CD4-positive, alpha-beta T cell (primary cell): Measurements from ENCODE around the gene DHX57. TPM values are rescaled to one million over a fixed set of nuclear protein-coding genes. Genes with fewer than 3 reads are reported as not detected.

Source experiments
- ATAC-seq: fragments of 200-7000 bp; cut with Tn5 transposase; one replicate; pipeline ENCODE4 v1.10.0; 2022; ENCODE audit warnings: mild to moderate bottlenecking; ENCODE audit not compliant: poor library complexity
- CTCF ChIA-PET: fragments of 350-600 bp; sonication (Branson Sonifier 250); formaldehyde crosslinking; loops from one replicate; lab custom pipeline; 2021; ENCODE audit warnings: antibody characterized with exemption, inconsistent platforms; lab: Charles Lee
- POLR2A ChIA-PET: fragments of 350-600 bp; sonication (Branson Sonifier 250); formaldehyde crosslinking; loops from one replicate; lab custom pipeline; 2021; ENCODE audit warnings: antibody characterized with exemption, inconsistent platforms; lab: Charles Lee
- DNase-seq, 14 experiments: peaks; one replicate each; pipeline ENCODE4 v3.0.0-alpha.2; 2013 to 2020; ENCODE audit warnings: mixed read lengths in 2 of 14
- H3K27ac ChIP-seq, 2 donors: one replicate each; pipeline versions ENCODE4 v1.5.1 to v1.7.0; 2013; ENCODE audit warnings: low read length in 2 of 2, low read depth in 1 of 2, mild to moderate bottlenecking in 1 of 2
- H3K27me3 ChIP-seq, 2 experiments: 1 replicate in 1 of 2; 2 replicates in 1 of 2; pipeline versions ENCODE4 v1.6.1 to v1.7.0; 2013; ENCODE audit warnings: low read length in 2 of 2, control low read depth in 1 of 2, mild to moderate bottlenecking in 1 of 2, moderate library complexity in 1 of 2; ENCODE audit not compliant: insufficient read depth in 2 of 2, control insufficient read depth in 1 of 2
- H3K36me3 ChIP-seq: one replicate; pipeline ENCODE4 v1.6.1; 2013; ENCODE audit warnings: low read length, control low read depth; ENCODE audit not compliant: insufficient read depth
- H3K4me1 ChIP-seq: one replicate; pipeline ENCODE4 v1.6.1; 2013; ENCODE audit warnings: low read length, control low read depth; ENCODE audit not compliant: insufficient read depth
- H3K4me3 ChIP-seq: one replicate; pipeline ENCODE4 v1.5.1; 2013; ENCODE audit warnings: mild to moderate bottlenecking, low read length, moderate library complexity
- H3K9me3 ChIP-seq, 2 experiments: 1 replicate in 1 of 2; 2 replicates in 1 of 2; pipeline versions ENCODE4 v1.6.1 to v1.7.0; 2013; ENCODE audit warnings: low read length in 2 of 2, mild to moderate bottlenecking in 2 of 2, control low read depth in 1 of 2, moderate library complexity in 1 of 2; ENCODE audit not compliant: control insufficient read depth in 1 of 2, insufficient read depth in 1 of 2
- H3K27ac Mint-ChIP-seq: one replicate; pipeline ENCODE4 v1.8.0; 2020; ENCODE audit warnings: mixed read lengths
- H3K27me3 Mint-ChIP-seq: one replicate; pipeline ENCODE4 v1.8.0; 2021; ENCODE audit warnings: mixed read lengths
- H3K36me3 Mint-ChIP-seq: one replicate; pipeline ENCODE4 v1.8.0; 2021; ENCODE audit warnings: low read depth, mixed read lengths
- H3K4me1 Mint-ChIP-seq: one replicate; pipeline ENCODE4 v1.8.0; 2021; ENCODE audit warnings: low read depth, mixed read lengths
- H3K4me3 Mint-ChIP-seq: one replicate; pipeline ENCODE4 v1.8.0; 2020; ENCODE audit warnings: mild to moderate bottlenecking, mixed read lengths
- H3K9me3 Mint-ChIP-seq: one replicate; pipeline ENCODE4 v1.8.0; 2020; ENCODE audit warnings: mixed read lengths
- CTCF ChIP-seq: fragments of 200-600 bp; IDR thresholded peaks from one replicate; pipeline ENCODE4 v1.8.0; 2022; ENCODE audit warnings: antibody characterized with exemption, mild to moderate bottlenecking
- intact Hi-C, 2 experiments: fragments of 100-400 bp; cut with DNase I in 1 of 2; cut with micrococcal nuclease in 1 of 2; formaldehyde crosslinking; loops; one replicate each; pipeline versions ENCODE4 v1.15.1 to v1.9.0; 2023 to 2025; cut with DNase I, micrococcal nuclease
- total RNA-seq, 174 experiments: library from RNA in 2 of 174; stranded (reverse) in 2 of 174; gene quantifications; one replicate each; pipeline ENCODE4 v1.2.3 and lab custom pipeline; 2021 to 2026

Gene DHX57
- total RNA-seq, 2 experiments from 2014 or later, result 13.9 to 14.1 TPM

DNA sequence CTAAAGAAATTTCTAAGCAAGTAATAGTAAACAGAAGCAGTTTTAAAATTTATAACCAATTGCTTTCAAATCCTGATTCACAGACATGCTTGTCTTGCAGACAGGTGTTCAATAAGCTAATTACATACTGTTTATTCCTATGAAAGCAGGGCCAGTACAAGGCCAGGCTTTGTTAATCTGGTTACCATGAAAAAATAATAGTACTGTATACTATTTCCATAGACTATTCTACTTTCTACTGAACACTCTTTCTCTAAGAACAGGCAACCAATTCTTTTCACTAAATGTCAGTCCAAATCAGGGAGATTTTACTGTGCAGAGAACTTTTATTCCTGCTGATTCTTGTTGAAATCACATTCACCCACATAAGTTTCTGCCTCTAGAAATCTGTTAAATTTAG lies 121.7 kb downstream of the DHX57 start:
- DNase-seq, result no peak
- peaks cover 23% of the 10 kb centered on the region for H3K4me1 ChIP-seq
- peaks cover 33% of the 10 kb centered on the region for H3K4me1 Mint-ChIP-seq
- TF ChIP-seq CTCF, result no peak
- peaks cover 11% of the 10 kb centered on the region for H3K36me3 ChIP-seq
- peak overlapping the region; percentile 80 for H3K27ac Mint-ChIP-seq
- ATAC-seq, result no peak
- ChIA-PET CTCF (no interaction called here), POLR2A (interaction anchor here (1.1 to 1.2 kb wide), 2 partner anchors 10 to 172 kb away, joined by 3 to 4 read pairs; no protein-coding TSS in a partner anchor)
- H3K27me3 Mint-ChIP-seq, result peaks cover 4% of the 10 kb centered on the region
- peaks cover 31% of the 10 kb centered on the region for H3K36me3 Mint-ChIP-seq
- H3K9me3 ChIP-seq, result no peaks in the 10 kb centered on the region
- H3K4me3 Mint-ChIP-seq, result peak overlapping the region; percentile 83
- H3K4me3 ChIP-seq, result peak overlapping the region; percentile 48
- H3K27me3 ChIP-seq, result no peaks in the 10 kb centered on the region
- no peak overlapping the region for H3K27ac ChIP-seq
- no peaks in the 10 kb centered on the region for H3K9me3 Mint-ChIP-seq
- intact Hi-C loops, result loop anchor here in 1 of 2 experiments (10.0 kb wide), 1 partner anchor 829 kb away; the partner anchor contains the start of gene RMDN2

- Mint-ChIP-seq H3K27ac (peak overlapping the region; percentile 94), H3K4me1 (peaks cover 56% of the 10 kb centered on the region), H3K36me3 (peaks cover 54% of the 10 kb centered on the region), H3K27me3 (peaks cover 4% of the 10 kb centered on the region), H3K4me3 (peak overlapping the region; percentile 99), H3K9me3 (no peaks in the 10 kb centered on the region)
- Histone ChIP-seq H3K4me1 (peaks cover 42% of the 10 kb centered on the region), H3K4me3 (peak overlapping the region; percentile 92), H3K27ac (peak overlapping the region; percentile 97), H3K9me3 (no peaks in the 10 kb centered on the region), H3K36me3 (peaks cover 34% of the 10 kb centered on the region), H3K27me3 (no peaks in the 10 kb centered on the region)
- DNase-seq (peak in 1 of 14 experiments; percentile 12), ATAC-seq (peak; percentile 29)
- ChIA-PET CTCF (interaction anchor here (1.5 to 2.2 kb wide), 3 partner anchors 11 to 149 kb away, joined by 5 to 8 read pairs (median 6); partner anchors contain the start of gene GEMIN6), POLR2A (interaction anchor here (0.5 to 3.9 kb wide), 74 partner anchors 11 to 1785 kb away, joined by 3 to 136 read pairs (median 6); partner anchors contain the start of genes ATL2, CEBPZ, DHX57 and GALM)
- TF ChIP-seq CTCF, result no peak
- intact Hi-C loops, result loop anchor here (1.0 to 10.0 kb wide), 4 partner anchors 25 to 827 kb away; partner anchors contain the start of genes ATL2 (in 1 of the 2), GEMIN6 (in 1 of the 2) and RMDN2 (in 1 of the 2)
Observed at GRCh38 chr2:38751596-38752410, 123.9 kb downstream of the DHX57 start.

DNA sequence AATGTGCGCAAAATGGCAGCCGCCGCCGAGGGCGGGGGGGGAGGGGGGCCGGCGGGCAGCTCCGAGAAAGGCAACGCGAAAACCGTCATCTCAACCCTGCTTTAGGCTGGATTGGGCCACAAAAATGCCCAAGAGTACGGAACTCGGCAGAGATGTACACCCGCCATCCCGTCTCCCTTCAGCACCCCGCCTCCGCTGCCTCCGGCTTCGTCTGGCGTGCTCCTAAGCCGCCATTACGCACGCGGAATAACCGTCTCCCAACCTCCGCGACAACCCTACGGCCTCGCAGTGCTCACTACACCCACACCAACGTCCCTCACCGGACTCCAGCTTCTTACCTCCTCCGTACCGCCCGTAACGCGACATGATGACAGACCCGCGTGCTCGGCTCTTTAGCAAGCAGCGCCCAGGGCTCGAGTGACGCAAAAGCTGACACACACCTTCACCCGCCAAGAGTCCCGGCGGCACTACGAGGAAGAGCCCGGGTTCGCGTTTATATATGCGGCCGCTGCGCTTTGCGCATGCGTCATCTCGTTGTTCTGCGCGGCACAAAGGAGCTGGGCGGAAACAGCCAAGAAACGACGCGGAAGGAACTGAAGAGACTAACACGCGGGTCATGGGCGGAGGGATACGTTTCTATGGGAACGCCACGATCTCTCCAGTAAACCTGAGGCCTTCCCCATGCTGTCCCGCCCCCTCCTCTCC lies 124.7 kb downstream of the DHX57 start, which contains the start of gene SRSF7:
Gene SRSF7 (minus strand): TSS at position 471 of the 705 bp plus-strand sequence. CDS start 105 bp downstream, at position 366.
- H3K27me3 Mint-ChIP-seq, result peaks cover 4% of the 10 kb centered on the region
- H3K27ac Mint-ChIP-seq, result peak within 1 kb of the TSS; percentile 94
- peak within 1 kb of the TSS; percentile 92 for H3K4me3 ChIP-seq
- CTCF ChIA-PET, result interaction anchor here (0.7 to 2.2 kb wide), 5 partner anchors 10 to 150 kb away, joined by 3 to 8 read pairs (median 5); partner anchors contain the start of gene GEMIN6
- no peaks in the 10 kb centered on the region for H3K9me3 Mint-ChIP-seq
- H3K27me3 ChIP-seq, result no peaks in the 10 kb centered on the region
- DNase-seq, result peak; percentile 96 to 100 (median 99)
- peak within 1 kb of the TSS; percentile 97 for H3K27ac ChIP-seq
- ATAC-seq, result peak; percentile 77
- H3K4me1 ChIP-seq, result peaks cover 42% of the 10 kb centered on the region
- POLR2A ChIA-PET, result interaction anchor here (0.5 to 3.9 kb wide), 81 partner anchors 11 to 1784 kb away, joined by 3 to 136 read pairs (median 5); partner anchors contain the start of genes ATL2, CEBPZ, DHX57 and EIF2AK2
- H3K4me1 Mint-ChIP-seq, result peaks cover 63% of the 10 kb centered on the region
- intact Hi-C loops, result loop anchor here (1.0 to 10.0 kb wide), 3 partner anchors 27 to 826 kb away; partner anchors contain the start of genes ATL2 (in 1 of the 2), GEMIN6 (in 1 of the 2) and RMDN2 (in 1 of the 2)
- no peak for TF ChIP-seq CTCF
- H3K36me3 Mint-ChIP-seq, result peaks cover 61% of the 10 kb centered on the region
- H3K9me3 ChIP-seq, result no peaks in the 10 kb centered on the region
- H3K4me3 Mint-ChIP-seq, result peak within 1 kb of the TSS; percentile 99
- peaks cover 41% of the 10 kb centered on the region for H3K36me3 ChIP-seq
